ENCODE measurements around the gene FAU. TPM values are rescaled to one million over a fixed set of nuclear protein-coding genes. Genes with fewer than 3 reads are reported as not detected.

The FAU gene
- total RNA-seq, 1 donor from 2014 or later = 710 TPM

- H3K4me3 Mint-ChIP-seq = peak overlapping the region; percentile 99
These were observed 13.2 kb upstream of the FAU start for GRCh38 chr11:65134952-65135632.

GRCh38 chr11:65134240-65134951 is 12.5 kb upstream of the FAU start, which contains the start of gene SYVN1:
SYVN1 (minus strand) TSS chr11:65134519; CDS start chr11:65133601, 918 bp downstream.
- Mint-ChIP-seq H3K27me3 (ENCODE audit: low read depth) (no peaks in the 10 kb centered on the region), H3K4me1 (peaks cover 30% of the 10 kb centered on the region), H3K27ac (peak within 1 kb of the TSS; percentile 100), H3K4me3 (peak within 1 kb of the TSS; percentile 99), H3K9me3 (no peaks in the 10 kb centered on the region), H3K36me3 (peaks cover 3% of the 10 kb centered on the region)
- peak; percentile 76 to 85 for DNase-seq (ENCODE audit: low spot score in 2 of 2, unreplicated experiment in 2 of 2)
- no peak for TF ChIP-seq CTCF (IDR thresholded peaks at IDR 0.05; ENCODE audit: unreplicated experiment)

More at GRCh38 chr11:65134952-65135632, 13.2 kb upstream of the FAU start:
- TF ChIP-seq CTCF (IDR thresholded peaks at IDR 0.05; ENCODE audit: unreplicated experiment) = no peak
- peak overlapping the region; percentile 100 for H3K27ac Mint-ChIP-seq
- H3K9me3 Mint-ChIP-seq = no peaks in the 10 kb centered on the region
- peak; percentile 71 to 84 for DNase-seq (ENCODE audit: low spot score in 2 of 2, unreplicated experiment in 2 of 2)
- peaks cover 3% of the 10 kb centered on the region for H3K27me3 Mint-ChIP-seq (ENCODE audit: low read depth)
- H3K4me1 Mint-ChIP-seq = peaks cover 30% of the 10 kb centered on the region
- H3K36me3 Mint-ChIP-seq = peaks cover 3% of the 10 kb centered on the region

GRCh38 chr11:65133724-65134123 is 11.8 kb upstream of the FAU start:
- H3K27ac Mint-ChIP-seq = peak overlapping the region; percentile 100
- peaks cover 30% of the 10 kb centered on the region for H3K4me1 Mint-ChIP-seq
- no peak for DNase-seq (ENCODE audit: low spot score in 2 of 2, unreplicated experiment in 2 of 2)
- H3K36me3 Mint-ChIP-seq = peaks cover 3% of the 10 kb centered on the region
- peak overlapping the region; percentile 99 for H3K4me3 Mint-ChIP-seq
- TF ChIP-seq CTCF (IDR thresholded peaks at IDR 0.05; ENCODE audit: unreplicated experiment) = no peak
- no peaks in the 10 kb centered on the region for H3K9me3 Mint-ChIP-seq
- H3K27me3 Mint-ChIP-seq (ENCODE audit: low read depth) = no peaks in the 10 kb centered on the region

- no peak for TF ChIP-seq CTCF (IDR thresholded peaks at IDR 0.05; ENCODE audit: unreplicated experiment)
- no peak for DNase-seq (ENCODE audit: low spot score in 2 of 2, unreplicated experiment in 2 of 2)
- peaks cover 3% of the 10 kb centered on the region for H3K36me3 Mint-ChIP-seq
- peaks cover 30% of the 10 kb centered on the region for H3K4me1 Mint-ChIP-seq
- no peaks in the 10 kb centered on the region for H3K27me3 Mint-ChIP-seq (ENCODE audit: low read depth)
- peak overlapping the region; percentile 99 for H3K4me3 Mint-ChIP-seq
- peak overlapping the region; percentile 100 for H3K27ac Mint-ChIP-seq
- H3K9me3 Mint-ChIP-seq = no peaks in the 10 kb centered on the region
These were observed 11.2 kb upstream of the FAU start for GRCh38 chr11:65132988-65133700.

GRCh38 chr11:65132238-65132987 is 10.5 kb upstream of the FAU start:
- peaks cover 3% of the 10 kb centered on the region for H3K36me3 Mint-ChIP-seq
- no peak for TF ChIP-seq CTCF (IDR thresholded peaks at IDR 0.05; ENCODE audit: unreplicated experiment)
- no peaks in the 10 kb centered on the region for H3K27me3 Mint-ChIP-seq (ENCODE audit: low read depth)
- no peaks in the 10 kb centered on the region for H3K9me3 Mint-ChIP-seq
- H3K4me3 Mint-ChIP-seq = peak overlapping the region; percentile 99
- DNase-seq (ENCODE audit: low spot score in 2 of 2, unreplicated experiment in 2 of 2) = no peak
- peaks cover 30% of the 10 kb centered on the region for H3K4me1 Mint-ChIP-seq
- peak overlapping the region; percentile 100 for H3K27ac Mint-ChIP-seq

Data from mesothelial cell of epicardium (in vitro differentiated cells).